Globus pallidus (tissue), 1 donor: ENCODE measurements around the gene VPS26B.
"Not testable (repeated sequence)": the region's sequence is repeated elsewhere in the genome, so short reads cannot be mapped to it uniquely, and the experiment has no call there.

Source experiments
- DNase-seq: peaks from one replicate; pipeline ENCODE4 v3.0.0-alpha.2; 2015; ENCODE audit warnings: low spot score

The VPS26B gene

DNA sequence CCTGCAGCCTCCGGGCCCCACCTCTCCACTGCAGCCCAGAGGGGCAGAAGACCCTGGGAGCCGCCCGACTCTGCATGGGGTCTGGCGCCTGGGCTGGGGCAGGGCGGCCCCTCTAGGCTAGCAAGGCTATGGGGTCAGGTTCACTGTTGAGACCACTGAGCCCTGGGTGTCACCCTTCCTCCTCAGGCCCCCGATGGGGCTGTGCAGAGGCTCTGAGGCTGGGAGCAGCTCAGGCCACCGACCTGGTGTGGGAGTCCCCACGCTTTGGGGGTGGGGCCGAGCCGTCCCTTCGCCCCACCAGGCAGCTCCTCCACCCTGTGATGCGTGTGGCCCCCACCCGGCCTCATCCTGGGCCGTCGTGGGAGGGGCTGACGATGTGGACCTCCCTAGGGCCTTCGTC is 57.2 kb downstream of the VPS26B start:
- not testable (repeated sequence) for DNase-seq

- DNase-seq, result no peak
These were observed 57.9 kb downstream of the VPS26B start for GRCh38 chr11:134282121-134283045.

DNA sequence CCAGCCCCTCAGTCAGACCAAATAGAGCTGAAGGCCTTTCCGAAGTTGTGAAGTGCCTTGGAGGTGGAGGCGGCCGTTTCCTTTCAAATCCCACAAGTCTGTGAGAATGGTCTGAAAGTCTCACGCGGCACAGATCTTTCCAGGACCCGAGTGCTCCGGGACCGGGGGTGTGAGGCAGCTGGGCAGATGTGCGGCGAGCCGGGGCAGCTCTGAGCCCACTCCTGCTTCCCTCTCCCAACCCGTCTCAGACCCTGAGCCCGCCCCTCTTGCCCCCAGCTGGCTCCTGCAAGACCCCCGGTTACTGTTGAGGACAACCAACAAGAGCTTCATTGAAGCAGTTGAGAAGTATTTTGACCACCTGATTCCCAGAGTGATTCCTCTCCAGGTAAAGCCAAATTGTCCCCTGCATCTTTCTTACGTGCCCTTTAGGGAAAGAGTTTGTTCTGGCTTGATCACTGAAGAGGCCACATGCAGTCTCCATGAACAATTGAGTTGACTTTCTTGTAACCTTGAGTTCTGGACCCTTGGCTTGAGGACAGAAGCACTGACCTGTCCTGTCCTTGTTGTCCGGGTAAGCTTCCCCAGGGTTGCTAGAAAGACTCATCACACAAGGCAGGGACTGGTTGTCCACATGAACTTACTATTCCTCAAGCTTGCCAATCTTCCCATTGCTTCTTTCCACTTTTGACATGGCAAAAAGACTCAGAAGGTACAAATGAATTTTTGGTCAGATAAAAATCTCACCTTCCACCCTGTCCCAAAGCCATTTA is 59.2 kb downstream of the VPS26B start:
- DNase-seq, result no peak

GRCh38 chr11:134284349-134284748 is 59.9 kb downstream of the VPS26B start:
- not testable (repeated sequence) for DNase-seq

DNA sequence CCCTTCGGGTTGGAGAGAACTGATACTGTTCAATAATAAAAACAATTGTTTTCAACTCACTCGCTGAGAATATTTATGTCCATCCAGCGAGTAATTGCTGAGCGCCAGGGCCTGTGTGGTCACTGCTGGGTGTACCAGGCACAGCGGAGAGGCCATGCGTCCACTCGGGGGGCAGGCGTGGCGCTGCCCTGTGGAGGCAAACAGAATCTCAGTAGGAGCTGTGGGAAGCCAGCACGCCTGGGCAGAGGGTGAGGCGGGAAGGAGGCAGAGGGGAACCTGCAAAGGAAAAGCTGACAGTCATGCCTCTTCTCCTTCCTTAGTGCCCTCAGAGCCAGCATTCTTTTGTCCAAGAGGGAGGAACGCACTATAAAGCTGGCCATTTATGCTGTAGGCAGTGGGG is 63.1 kb downstream of the VPS26B start:
- DNase-seq, result no peak

- no peak for DNase-seq
These were observed 64.0 kb downstream of the VPS26B start for GRCh38 chr11:134288486-134288885.

DNA sequence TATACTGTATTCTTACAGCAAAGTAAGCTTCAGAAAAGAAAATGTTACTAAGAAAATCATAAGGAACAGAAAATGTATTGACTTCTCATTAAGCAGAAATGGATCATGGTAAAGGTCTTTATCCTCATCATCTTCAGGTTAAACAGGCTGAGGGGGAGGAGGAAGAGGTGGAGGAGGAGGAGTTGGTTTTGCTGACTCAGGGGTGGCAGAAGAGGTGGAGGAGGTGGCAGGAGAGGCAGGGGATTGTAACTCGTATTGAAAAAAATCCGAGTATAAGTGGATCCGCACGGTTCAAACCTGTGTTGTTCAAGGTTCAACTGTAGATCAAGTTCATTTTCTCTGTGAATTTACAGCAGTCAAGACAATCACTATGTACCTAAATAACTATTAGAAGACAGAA is 64.7 kb downstream of the VPS26B start:
- DNase-seq, result no peak

- no peak for DNase-seq
These were observed 65.3 kb downstream of the VPS26B start for GRCh38 chr11:134289789-134290188.

DNA sequence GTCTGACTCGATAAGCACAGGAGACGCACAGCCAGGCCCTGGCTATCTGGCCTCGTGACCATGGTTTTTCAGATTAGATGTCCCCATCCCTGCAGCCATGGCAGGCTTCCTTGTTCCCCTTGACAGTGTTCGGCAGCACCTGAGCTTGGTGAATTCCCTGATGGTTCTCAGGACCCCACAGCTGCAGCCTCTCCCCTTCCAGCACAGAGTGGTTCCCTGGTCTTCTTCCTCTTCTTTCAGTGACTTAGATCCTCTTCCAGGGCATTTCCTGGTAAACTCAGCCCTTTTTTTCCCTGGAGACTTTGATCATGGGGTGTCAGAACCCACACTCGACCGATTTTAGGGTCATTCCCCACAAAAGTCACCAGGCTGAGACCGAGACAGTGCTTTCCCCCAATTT is 66.2 kb downstream of the VPS26B start:
- no peak for DNase-seq

- DNase-seq, result no peak
These were observed 66.7 kb downstream of the VPS26B start for GRCh38 chr11:134291196-134291595.

GRCh38 chr11:134292661-134293060 is 68.2 kb downstream of the VPS26B start:
- no peak for DNase-seq

DNA sequence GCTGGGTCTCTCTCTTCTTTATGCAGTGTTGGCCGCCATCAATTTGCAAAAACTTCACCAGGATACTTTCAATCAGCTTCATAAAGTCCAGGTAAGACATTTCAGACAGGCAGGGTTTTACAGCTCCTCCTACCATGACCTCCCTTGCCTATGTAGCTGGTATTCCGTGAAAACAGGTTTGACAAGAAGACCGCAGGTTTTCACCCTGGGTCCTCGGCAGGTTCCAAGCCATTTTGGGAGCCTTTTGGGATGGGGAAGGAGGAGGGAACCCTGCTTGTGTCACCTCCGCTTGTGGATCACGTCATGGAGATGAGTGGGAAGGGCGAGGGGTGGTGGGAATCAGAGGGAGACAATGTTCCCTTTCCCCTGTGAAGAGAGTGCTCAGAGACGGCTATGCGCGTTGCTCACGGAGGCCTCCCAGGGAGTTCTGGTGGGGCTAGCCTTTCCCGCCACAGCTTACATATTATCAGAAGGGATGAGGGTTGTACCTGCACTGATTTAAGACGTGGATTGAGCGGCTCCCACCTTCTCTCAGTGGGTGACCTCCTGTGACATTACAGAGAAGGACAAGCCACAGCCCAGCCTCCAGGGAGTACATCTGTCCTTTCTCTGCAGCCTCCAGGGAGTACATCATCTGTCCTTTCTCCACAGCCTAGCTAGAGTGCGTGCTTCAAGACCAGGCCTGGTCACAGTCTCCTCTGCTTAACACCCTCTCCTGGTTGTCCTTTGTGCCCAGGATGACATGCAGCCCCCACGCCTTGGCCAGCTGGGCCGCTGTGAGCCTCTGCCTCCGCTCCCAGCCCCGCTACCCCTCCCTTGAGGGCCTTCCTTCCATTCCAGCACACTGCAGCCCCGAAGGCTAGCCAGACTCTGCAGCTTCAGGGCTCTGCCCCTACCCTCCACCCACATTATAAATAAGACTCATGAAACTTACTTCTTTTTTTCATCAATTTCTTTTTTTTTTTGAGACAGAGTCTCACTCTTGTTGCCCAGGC is 68.9 kb downstream of the VPS26B start:
- no peak for DNase-seq

GRCh38 chr11:134294664-134295063 is 70.2 kb downstream of the VPS26B start:
- no peak for DNase-seq
